ENCODE data around the gene ERRFI1. TPM values are rescaled to one million over a fixed set of nuclear protein-coding genes. Genes with fewer than 3 reads are reported as not detected.

The ERRFI1 gene
- total RNA-seq, 1 experiment from 2014 or later: 44.6 TPM

GRCh38 chr1:8047686-8048445 is 21.8 kb upstream of the ERRFI1 start:
- Mint-ChIP-seq H3K27ac (no peak overlapping the region), H3K36me3 (no peaks in the 10 kb centered on the region), H3K4me3 (no peak overlapping the region), H3K4me1 (no peaks in the 10 kb centered on the region), H3K9me3 (peaks cover 6% of the 10 kb centered on the region; the same call in 1 of the 2 replicates), H3K27me3 (ENCODE audit: low read depth) (no peaks in the 10 kb centered on the region)
- POLR2A ChIA-PET: no interaction called here
- CTCF ChIA-PET: no interaction called here
- DNase-seq (ENCODE audit: low spot score) (no peak), ATAC-seq (no peak; the same call in 1 of the 2 replicates)
- TF ChIP-seq ZNF263 (CRISPR knock-in tag; IDR thresholded peaks at IDR 0.05; ENCODE audit: low read depth) (no peak), SMAD4 (CRISPR knock-in tag; IDR thresholded peaks at IDR 0.05) (no peak), PRRX2 (CRISPR knock-in tag; IDR thresholded peaks at IDR 0.05) (no peak), ZMAT4 (CRISPR knock-in tag; IDR thresholded peaks at IDR 0.05) (no peak), NFATC4 (CRISPR knock-in tag; IDR thresholded peaks at IDR 0.05) (no peak), GTF2I (CRISPR knock-in tag; conservative IDR thresholded peaks at IDR 0.05) (no peak), PREB (CRISPR knock-in tag; IDR thresholded peaks at IDR 0.05; ENCODE audit: borderline replicate concordance) (no peak), STAT6 (CRISPR knock-in tag; conservative IDR thresholded peaks at IDR 0.05; ENCODE audit: low read depth) (no peak), FOXP1 (CRISPR knock-in tag; IDR thresholded peaks at IDR 0.05; ENCODE audit: borderline replicate concordance) (no peak), ZNF532 (CRISPR knock-in tag; IDR thresholded peaks at IDR 0.05; ENCODE audit: borderline replicate concordance) (no peak)
- TF ChIP-seq, protein P1, sequence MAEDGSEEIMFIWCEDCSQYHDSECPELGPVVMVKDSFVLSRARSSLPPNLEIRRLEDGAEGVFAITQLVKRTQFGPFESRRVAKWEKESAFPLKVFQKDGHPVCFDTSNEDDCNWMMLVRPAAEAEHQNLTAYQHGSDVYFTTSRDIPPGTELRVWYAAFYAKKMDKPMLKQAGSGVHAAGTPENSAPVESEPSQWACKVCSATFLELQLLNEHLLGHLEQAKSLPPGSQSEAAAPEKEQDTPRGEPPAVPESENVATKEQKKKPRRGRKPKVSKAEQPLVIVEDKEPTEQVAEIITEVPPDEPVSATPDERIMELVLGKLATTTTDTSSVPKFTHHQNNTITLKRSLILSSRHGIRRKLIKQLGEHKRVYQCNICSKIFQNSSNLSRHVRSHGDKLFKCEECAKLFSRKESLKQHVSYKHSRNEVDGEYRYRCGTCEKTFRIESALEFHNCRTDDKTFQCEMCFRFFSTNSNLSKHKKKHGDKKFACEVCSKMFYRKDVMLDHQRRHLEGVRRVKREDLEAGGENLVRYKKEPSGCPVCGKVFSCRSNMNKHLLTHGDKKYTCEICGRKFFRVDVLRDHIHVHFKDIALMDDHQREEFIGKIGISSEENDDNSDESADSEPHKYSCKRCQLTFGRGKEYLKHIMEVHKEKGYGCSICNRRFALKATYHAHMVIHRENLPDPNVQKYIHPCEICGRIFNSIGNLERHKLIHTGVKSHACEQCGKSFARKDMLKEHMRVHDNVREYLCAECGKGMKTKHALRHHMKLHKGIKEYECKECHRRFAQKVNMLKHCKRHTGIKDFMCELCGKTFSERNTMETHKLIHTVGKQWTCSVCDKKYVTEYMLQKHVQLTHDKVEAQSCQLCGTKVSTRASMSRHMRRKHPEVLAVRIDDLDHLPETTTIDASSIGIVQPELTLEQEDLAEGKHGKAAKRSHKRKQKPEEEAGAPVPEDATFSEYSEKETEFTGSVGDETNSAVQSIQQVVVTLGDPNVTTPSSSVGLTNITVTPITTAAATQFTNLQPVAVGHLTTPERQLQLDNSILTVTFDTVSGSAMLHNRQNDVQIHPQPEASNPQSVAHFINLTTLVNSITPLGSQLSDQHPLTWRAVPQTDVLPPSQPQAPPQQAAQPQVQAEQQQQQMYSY (CRISPR knock-in tag; IDR thresholded peaks at IDR 0.05): no peak
- TF ChIP-seq, protein P2, sequence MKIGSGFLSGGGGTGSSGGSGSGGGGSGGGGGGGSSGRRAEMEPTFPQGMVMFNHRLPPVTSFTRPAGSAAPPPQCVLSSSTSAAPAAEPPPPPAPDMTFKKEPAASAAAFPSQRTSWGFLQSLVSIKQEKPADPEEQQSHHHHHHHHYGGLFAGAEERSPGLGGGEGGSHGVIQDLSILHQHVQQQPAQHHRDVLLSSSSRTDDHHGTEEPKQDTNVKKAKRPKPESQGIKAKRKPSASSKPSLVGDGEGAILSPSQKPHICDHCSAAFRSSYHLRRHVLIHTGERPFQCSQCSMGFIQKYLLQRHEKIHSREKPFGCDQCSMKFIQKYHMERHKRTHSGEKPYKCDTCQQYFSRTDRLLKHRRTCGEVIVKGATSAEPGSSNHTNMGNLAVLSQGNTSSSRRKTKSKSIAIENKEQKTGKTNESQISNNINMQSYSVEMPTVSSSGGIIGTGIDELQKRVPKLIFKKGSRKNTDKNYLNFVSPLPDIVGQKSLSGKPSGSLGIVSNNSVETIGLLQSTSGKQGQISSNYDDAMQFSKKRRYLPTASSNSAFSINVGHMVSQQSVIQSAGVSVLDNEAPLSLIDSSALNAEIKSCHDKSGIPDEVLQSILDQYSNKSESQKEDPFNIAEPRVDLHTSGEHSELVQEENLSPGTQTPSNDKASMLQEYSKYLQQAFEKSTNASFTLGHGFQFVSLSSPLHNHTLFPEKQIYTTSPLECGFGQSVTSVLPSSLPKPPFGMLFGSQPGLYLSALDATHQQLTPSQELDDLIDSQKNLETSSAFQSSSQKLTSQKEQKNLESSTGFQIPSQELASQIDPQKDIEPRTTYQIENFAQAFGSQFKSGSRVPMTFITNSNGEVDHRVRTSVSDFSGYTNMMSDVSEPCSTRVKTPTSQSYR (CRISPR knock-in tag; IDR thresholded peaks at IDR 0.05): no peak
- TF ChIP-seq, protein P3, sequence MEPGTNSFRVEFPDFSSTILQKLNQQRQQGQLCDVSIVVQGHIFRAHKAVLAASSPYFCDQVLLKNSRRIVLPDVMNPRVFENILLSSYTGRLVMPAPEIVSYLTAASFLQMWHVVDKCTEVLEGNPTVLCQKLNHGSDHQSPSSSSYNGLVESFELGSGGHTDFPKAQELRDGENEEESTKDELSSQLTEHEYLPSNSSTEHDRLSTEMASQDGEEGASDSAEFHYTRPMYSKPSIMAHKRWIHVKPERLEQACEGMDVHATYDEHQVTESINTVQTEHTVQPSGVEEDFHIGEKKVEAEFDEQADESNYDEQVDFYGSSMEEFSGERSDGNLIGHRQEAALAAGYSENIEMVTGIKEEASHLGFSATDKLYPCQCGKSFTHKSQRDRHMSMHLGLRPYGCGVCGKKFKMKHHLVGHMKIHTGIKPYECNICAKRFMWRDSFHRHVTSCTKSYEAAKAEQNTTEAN (CRISPR knock-in tag; IDR thresholded peaks at IDR 0.05): no peak
- TF ChIP-seq, protein P4, sequence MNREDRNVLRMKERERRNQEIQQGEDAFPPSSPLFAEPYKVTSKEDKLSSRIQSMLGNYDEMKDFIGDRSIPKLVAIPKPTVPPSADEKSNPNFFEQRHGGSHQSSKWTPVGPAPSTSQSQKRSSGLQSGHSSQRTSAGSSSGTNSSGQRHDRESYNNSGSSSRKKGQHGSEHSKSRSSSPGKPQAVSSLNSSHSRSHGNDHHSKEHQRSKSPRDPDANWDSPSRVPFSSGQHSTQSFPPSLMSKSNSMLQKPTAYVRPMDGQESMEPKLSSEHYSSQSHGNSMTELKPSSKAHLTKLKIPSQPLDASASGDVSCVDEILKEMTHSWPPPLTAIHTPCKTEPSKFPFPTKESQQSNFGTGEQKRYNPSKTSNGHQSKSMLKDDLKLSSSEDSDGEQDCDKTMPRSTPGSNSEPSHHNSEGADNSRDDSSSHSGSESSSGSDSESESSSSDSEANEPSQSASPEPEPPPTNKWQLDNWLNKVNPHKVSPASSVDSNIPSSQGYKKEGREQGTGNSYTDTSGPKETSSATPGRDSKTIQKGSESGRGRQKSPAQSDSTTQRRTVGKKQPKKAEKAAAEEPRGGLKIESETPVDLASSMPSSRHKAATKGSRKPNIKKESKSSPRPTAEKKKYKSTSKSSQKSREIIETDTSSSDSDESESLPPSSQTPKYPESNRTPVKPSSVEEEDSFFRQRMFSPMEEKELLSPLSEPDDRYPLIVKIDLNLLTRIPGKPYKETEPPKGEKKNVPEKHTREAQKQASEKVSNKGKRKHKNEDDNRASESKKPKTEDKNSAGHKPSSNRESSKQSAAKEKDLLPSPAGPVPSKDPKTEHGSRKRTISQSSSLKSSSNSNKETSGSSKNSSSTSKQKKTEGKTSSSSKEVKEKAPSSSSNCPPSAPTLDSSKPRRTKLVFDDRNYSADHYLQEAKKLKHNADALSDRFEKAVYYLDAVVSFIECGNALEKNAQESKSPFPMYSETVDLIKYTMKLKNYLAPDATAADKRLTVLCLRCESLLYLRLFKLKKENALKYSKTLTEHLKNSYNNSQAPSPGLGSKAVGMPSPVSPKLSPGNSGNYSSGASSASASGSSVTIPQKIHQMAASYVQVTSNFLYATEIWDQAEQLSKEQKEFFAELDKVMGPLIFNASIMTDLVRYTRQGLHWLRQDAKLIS (CRISPR knock-in tag; IDR thresholded peaks at IDR 0.05; ENCODE audit: borderline replicate concordance): no peak

All from WTC11 (cell line).